Daoy (cell line): ENCODE results near the gene GALNT9. TPM values are rescaled to one million over a fixed set of nuclear protein-coding genes. Genes with fewer than 3 reads are reported as not detected.
"Not testable (repeated sequence)": the region's sequence is repeated elsewhere in the genome, so short reads cannot be mapped to it uniquely, and the experiment has no call there.

ENCODE experiments used
- DNase-seq: peaks from one replicate; pipeline ENCODE4 v3.0.0-alpha.2; 2015; ENCODE audit warnings: low read depth
- total RNA-seq: library from RNA; depleted of rRNA; stranded (reverse); fragments of >200 nt; shearing (Covaris generic); gene quantifications from 2 replicates; pipeline ENCODE4 v1.2.3, GENCODE V29; 2014

Gene GALNT9
- total RNA-seq, 1 experiment from 2014 or later: 0.29 TPM

DNA sequence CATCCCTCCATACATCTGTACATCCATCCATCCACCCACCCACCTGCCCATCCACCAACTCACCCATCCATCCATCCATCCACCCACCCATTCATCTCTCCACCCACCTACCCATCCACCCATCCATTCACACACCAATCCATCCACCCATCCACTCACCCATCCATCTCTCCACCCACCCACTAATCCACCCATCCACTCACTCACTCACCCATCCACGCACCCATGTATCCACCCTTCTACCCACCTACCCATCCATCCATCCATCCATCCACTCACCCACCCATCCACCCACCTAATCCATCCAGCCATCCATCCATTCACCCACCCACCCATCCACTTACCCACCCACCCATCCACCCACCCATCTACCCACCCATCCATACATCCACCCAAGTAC is 16.2 kb downstream of the GALNT9 start:
- no peak for DNase-seq

DNA sequence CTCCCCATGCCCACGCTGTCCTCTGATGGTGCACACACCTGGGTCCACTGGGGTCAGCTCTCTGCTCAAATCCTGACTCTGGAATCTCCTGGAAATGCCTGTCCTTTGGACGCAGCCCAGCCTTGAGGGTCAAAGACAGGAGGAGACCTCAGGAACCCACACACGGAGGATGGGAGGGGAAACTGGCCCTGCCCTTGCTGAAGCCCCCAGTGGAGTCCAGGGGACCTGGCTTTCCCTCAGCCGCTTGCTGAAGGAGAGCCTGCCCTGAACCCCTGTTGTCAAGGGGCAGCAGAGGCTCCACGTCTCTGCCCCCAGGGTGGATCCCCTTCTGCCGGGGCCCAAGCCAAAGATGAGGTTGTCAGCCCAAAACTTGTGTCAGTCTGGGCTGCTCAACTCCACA is 16.9 kb downstream of the GALNT9 start:
- DNase-seq: no peak

DNA sequence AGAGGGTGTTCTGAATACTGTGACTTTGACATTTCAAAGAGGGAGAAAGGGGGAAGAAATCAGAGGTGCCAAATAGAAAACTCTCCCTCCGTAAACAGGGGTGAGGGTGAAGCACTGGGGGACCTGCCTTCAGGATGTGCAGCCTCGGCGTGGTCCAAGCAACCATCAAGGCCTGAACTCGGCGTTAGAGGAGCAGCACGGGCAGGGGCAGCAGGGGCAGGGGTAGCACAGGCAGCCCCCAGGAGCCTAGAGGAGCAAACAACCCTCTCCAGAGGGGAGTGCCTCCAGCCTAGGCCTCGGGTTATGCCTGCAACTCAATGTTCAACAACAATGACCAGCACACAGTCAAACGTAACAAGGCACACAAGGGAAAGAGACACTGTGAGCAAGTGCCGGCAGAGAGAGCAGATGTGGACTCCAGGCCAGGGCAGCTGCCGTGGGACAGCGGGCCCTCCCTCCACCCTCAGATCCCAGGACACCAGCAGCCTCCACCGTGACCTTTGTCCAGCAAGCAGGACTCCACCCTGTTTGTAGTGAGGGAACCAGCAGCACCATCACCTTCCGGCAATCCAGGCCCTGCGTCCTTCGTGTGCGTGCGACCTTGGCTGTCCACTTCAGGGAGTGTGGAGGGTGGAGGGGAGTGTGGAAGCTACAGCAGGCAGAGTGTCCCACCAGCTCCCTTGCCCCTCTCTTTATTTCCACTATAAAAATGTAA is 18.0 kb downstream of the GALNT9 start:
- no peak for DNase-seq

DNA sequence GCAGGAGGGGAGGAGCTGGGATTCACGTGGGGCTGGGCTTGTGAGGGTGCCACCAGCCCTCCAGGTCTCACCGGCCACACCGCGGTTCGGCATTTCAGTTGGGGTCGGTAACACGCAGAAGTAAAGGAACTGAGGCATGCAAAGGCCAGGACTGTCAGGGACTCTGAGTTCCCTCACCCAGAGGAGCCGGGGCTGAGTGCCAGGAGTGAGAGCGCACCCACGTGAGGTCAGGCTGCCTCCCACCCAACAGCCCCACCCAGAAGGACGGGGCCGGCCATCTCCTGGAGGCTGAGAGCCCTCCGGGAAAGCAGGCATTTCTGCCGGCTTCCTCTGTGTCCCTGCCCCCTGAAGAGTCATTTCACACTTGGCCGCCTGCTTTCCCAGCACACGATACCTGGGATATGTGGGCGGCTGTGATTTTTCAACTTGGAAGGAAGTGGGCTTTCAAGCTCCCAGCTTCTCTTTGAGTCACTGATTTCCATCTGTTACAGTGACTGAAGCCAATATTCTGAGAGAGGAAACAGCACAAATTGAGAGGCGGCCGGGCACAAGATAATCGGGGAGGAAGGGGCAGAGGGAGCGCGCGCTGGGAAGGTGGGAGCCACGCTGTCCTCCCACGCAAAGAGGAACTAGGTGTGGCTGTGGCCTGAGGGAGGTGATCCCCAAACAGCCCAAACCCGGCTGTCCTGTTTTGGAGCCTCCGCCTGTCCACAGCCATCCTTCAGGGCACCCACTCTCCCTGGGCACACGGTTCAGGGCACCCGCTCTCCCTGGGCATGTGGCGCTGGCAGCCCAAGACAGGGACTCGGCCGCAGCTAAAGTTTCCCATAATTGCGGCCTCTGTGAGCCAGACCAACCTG is 19.0 kb downstream of the GALNT9 start:
- peak; percentile 44 for DNase-seq

DNA sequence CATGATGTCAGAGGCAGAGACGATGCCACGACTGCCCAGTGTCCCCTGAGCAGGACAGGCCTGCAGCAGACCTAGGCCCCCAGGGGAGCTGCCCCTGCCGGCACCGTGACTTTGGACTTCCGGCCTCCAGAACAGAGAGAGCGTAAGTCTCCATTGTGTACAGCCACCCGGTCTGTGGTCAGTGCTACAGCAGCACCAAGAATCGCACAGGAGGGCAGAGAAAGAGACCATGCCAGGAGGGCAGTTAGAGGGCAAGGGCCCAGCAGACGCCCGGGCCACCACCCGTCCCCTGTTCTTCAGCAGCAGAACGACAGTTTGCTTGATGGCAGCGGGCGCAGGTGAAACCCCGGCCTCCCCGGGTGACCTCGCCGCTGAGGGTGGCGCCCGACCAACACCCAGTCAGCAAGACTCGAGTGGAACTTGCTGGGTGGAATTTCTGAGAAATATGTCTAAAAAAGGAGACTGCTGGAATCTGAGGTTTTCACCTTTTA is 19.7 kb downstream of the GALNT9 start:
- no peak for DNase-seq

DNA sequence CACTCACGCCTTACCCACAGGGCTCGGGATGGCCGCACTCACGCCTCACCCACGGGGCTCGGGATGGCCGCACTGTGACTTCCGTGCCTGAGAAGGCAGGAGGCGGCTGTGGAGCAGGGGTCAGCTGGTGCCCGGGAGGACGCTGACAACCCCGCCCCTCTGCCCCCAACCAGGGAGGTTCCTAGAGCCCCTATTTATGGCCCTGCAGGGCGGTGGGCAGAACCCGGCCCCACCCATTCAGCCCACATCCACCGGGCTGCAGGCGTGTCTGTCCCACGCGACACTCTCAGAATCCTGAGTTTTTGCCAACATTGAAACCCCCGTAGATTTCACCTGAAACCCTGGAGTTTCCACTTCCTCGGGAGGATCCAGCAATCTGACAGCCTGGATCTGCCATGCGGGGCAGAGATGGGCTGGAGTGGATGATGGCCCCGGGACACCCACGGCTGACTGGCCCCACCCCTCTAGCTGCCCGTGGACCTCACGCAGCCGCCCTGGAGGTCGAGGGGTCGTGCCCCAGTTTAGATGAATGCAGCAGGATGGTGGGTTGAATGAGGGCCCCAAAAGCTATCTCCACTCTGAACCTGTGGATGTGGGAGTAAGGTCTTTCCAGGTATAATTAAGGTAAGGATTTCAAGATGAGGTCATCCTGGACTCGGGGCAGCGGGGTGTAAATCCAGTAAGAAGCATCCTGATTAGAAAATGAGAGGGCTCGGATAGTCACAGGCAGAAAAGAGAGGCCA is 20.4 kb downstream of the GALNT9 start:
- no peak for DNase-seq

DNA sequence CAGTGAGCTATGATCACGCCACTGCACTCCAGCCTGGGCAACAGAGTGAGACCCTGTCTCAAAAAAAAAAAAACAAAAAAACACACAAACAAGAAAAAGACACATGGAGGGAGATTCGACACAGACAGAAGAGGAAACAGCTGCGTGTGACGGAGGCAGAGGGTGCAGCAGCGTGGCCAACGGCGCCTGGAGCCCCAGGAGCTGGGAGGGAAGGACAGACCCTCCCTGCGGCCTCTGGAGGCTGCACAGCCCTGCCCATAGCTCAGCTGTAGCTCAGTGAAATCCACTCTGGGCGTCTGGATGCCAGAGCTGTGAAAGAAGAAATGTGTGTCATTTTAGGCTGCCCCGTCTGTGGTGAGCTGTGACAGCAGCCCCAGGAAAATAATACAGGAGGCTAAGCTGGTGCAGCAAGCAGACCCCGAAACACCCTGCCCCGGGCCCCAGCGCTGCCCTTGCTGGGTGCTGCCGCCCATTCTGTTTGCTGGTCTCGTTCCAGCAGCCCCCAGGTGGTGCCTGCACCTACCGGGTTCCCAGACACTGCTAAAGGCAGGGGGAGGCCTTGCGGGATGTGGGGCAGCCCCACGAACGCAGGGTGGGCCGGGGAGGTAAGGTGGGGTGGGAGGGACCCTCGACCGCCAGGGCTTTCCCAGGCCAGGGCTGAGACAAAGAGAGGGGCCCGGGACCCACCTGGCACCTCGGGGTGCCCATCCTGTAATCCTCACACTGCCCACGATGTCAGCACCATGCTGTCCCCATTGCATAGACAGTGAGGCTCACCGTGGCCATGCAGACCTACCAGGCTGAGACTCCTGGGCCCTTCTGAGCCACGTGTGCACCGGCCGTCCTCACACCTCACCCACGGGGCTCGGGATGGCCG is 21.2 kb downstream of the GALNT9 start:
- no peak for DNase-seq

DNA sequence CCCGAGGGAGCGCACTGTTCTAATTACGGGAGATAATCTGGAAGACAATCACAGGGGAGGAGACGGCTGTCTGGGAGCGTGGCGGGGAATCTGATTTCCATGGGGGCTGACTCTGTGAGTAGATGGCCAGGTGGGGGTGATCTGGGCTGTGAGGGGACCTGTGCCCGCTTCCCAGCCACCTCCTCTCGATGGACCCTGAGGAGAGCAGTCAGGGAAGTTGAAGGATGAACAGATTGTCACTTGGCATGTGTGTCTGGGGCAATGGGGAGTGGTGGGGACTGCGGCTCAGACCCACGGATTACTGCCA is 22.6 kb downstream of the GALNT9 start:
- DNase-seq: no peak

DNA sequence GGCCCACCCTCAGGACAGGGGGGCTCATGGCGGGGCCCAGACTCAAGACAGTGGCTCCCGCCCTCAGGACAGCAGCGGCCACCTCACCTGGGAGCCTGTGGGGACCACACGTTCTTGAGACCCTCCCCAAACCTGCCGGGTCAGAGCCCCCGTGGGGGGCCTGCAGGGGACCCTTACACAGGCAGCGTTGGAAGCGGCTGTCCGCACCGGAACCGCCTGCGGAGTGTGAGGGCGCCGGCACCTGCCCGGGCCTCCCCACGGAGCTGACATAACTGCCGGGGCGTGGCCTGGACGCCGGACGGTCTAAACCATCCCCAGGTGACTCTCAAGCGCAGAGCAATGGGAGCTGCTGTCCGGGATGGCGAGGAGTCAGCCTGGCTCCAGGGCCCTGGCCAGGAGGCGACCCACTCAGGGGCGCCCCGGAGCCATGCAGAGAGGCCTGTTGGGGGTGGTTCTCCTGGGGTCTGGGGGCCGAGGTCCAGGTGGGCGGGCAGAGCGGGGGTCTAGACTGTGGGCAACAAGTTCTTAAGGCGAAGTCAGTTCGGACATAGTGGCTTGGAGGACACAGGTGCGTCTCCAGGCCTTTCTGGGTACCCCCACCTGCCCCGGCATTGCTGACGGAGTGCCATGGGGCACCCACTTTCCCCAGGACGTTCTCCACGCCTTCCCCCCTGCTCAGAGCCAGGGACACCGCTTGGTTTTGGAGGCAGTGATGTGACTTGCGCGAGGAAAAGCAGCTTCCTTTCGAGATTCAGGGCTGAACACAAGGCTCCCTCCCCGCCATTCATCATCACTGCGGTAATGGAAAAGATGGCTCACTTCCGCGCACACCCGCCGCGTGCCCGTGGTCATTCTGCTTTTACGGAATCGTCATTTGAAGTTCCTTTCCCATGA is 23.2 kb downstream of the GALNT9 start:
- peak; percentile 54 for DNase-seq

DNA sequence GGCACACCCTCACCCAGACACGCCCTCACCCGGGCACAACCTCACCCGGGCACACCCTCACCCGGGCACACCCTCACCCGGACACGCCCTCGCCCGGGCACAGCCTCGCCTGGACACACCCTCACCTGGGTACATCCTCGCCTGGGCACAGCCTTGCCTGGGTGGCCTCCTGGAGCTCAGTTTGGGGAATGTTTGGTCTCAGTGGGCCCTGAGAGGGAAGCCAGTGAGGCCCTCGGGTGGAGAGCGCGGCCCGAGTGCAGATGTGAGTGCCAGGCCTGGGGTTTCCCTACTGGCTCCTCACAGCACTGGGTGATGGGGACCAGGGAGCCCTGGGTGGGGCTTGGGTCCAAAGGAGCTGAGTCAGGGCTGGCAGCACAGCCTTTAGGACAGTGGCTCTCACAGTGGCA is 23.8 kb downstream of the GALNT9 start:
- DNase-seq: no peak

DNA sequence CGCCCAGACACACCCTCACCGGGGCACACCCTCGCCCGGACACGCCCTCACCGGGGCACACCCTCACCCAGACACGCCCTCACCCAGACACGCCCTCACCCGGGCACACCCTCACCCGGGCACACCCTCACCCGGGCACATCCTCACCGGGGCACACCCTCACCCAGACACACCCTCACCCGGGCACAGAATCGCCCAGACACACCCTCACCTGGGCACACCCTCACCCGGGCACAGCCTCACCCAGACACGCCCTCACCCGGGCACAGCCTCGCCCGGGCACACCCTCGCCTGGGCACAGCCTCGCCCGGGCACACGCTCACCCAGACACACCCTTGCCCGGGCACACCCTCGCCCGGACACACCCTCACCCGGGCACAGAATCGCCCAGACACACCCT is 24.5 kb downstream of the GALNT9 start:
- DNase-seq: not testable (repeated sequence)

DNA sequence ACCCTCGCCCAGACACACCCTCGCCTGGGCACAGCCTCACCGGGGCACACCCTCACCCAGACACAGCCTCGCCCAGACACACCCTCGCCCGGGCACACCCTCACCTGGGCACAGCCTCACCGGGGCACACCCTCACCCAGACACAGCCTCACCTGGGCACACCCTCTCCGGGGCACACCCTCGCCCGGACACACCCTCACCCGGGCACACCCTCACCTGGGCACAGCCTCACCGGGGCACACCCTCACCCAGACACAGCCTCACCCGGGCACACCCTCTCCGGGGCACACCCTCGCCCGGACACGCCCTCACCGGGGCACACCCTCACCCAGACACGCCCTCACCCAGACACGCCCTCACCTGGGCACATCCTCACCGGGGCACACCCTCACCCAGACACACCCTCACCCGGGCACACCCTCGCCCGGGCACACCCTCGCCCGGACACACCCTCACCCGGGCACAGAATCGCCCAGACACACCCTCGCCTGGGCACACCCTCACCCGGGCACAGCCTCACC is 25.5 kb downstream of the GALNT9 start:
- DNase-seq: not testable (repeated sequence)

DNA sequence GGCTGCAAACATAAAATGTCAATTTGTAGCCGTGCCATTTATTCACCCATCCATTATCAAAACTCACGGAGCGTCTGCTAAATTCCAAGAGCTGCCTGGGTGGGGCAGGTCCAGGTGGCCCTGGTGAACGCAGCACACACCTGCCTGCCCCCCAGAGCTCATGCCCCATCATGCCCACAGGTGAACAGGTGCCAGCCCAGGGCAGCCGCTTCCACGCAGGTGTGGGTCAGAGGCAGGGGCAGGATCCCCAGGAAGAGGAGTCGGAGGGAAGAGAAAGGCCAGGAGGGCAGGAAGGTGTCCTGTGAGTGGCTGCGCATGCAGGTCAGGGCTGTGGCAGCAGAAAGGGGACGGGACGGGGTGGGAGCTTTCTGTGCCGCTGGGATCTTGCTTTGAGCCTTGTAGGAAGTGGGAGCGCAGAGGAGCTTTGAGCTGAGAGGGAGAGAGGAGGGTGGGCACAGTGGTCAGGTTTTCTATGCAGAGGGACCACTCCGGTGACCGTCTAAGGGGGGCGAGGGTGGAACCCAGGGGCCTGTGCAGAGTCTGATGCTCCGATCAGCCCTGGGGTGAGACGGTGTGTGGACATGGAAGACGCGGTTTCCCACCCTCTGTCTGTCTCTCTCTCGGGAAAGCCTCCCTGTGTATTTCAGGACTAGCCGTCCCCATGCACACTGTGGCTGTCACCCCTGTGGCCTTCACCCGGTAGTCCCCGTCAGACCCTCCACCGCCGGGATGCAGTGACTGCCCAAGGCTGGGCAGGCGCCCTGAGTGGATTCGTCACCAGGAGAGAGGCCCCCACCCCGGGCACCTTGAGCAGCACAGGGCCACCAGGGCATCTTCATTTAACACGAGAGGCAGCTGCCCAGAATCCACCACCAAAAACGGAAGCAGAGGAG is 26.7 kb downstream of the GALNT9 start:
- no peak for DNase-seq

DNA sequence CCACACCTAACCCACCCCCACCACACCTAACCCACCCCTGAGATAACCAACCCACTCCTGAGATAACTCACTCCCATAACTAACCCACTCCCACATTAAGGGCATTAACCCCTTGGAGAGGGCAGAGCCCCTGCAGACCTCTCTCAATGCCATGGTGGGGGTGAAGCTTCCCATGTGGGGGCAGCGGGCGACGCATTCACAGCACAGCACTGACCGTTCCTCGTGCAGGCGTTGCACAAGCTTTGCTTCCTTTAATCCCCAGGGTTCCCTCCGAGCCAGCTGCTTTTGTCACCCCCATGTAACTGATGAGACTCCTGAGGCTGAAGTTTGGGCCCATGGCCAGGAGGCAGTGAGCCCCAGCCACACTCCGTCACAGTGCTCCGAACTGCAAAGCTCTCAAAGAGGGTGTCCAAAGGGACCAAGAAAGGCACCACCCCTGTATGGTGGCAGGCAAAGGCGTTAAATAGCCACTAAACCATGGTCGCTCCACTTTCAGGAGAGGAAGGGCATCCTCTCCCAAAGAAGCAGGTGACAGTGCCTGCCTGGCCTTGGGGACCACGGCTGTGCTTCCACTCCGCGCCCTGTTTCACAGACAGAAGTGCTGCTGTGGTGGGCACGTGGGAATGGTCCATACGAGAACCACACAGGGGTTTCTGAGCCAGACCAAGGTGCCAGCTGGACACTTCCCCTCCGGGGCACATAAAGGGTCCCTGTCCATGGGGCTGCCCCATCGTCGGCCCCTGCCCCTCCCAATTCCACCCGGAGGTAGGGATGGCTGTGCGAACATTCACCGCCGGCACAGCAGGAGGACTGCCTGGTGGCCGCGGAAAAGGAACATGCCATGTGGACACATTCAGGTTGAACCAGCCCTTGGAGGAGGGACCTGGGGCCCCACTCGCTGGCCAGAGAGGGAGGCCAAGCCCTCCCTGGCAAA is 28.3 kb downstream of the GALNT9 start:
- no peak for DNase-seq

DNA sequence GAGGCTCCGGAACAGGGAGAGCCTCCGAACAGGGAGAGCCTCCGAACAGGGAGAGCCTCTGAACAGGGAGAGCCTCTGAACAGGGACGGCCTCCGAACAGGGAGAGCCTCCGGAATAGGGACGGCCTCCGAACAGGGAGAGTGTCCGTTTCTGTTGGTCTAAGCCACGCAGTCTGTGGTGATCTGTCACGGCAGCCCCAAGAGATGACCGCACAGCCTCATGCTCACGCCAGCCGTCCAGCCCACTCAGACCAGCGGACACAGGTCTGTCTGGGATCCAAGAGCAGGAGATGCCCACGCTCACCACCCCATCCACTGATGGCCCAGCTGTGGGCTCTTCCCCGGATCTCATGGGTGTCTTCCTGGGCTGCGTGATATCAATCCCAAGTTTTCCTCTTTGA is 33.3 kb downstream of the GALNT9 start:
- DNase-seq: no peak

DNA sequence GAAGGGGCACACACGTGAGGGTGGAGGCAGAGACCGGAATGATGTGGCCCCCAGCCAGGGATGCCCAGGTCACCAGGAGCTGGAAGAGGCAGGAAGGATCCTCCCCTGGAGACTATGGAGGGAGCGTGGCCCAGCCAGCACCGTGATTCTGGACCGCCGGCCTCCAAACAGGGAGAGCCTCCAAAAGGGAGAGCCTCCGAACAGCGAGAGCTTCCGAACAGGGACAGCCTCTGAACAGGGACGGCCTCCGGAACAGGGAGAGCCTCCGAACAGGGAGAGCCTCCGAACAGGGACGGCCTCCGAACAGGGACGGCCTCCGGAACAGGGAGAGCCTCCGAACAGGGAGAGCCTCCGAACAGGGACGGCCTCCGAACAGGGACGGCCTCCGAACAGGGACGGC is 33.8 kb downstream of the GALNT9 start:
- DNase-seq: not testable (repeated sequence)

DNA sequence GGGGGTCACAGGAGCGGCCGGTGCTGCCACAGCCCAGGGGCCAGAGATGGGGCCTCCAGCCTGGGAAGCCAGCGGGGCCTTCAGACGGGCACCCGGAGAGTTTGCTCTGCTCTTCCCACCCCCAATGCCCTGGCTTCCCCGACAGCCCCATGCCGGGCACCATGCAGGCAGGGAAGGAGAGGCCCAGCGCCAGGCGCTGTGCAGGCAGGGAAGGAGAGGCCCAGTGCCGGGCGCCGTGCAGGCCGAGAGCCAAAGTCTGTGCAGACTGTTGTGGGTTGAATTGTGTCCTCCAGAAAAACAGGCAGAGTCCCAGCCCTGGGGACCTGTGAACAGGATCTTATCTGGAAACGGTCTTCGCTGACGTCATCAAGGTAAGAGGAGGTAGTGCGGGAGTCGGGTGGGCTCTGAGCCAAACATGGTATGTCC is 34.3 kb downstream of the GALNT9 start:
- DNase-seq: no peak
